HepG2 (cell line): ENCODE data around the gene KIF22. TPM values are rescaled to one million over a fixed set of nuclear protein-coding genes. Genes with fewer than 3 reads are reported as not detected.

Experiments
- ATAD3A ChIP-seq: sonication (generic); formaldehyde crosslinking; IDR thresholded peaks from 2 replicates; pipeline ENCODE4 v1.4.0; 2020; ENCODE audit warnings: missing genetic modification reagents
- BCL6 ChIP-seq: IDR thresholded peaks from 2 replicates; pipeline ENCODE4 v1.6.1; 2016; ENCODE audit warnings: missing genetic modification reagents, missing compliant biosample characterization
- CENPT ChIP-seq: sonication (generic); formaldehyde crosslinking; IDR thresholded peaks from 2 replicates; pipeline ENCODE4 v1.8.0; 2022; ENCODE audit warnings: low read depth, mild to moderate bottlenecking, moderate library complexity, missing genetic modification reagents
- CREBL2 ChIP-seq: sonication (generic); formaldehyde crosslinking; IDR thresholded peaks from 2 replicates; pipeline ENCODE4 v1.8.1; 2023; ENCODE audit warnings: missing genetic modification reagents, mild to moderate bottlenecking, borderline replicate concordance
- ETV6 ChIP-seq: sonication (generic); formaldehyde crosslinking; conservative IDR thresholded peaks from 2 replicates; pipeline ENCODE4 v1.4.0; 2020; ENCODE audit warnings: missing genetic modification reagents
- MLLT10 ChIP-seq: sonication (generic); formaldehyde crosslinking; IDR thresholded peaks from 2 replicates; pipeline ENCODE4 v1.4.0; 2020; ENCODE audit warnings: missing genetic modification reagents
- MXD3 ChIP-seq: IDR thresholded peaks from 2 replicates; pipeline ENCODE4 v1.6.1; 2016; ENCODE audit warnings: mild to moderate bottlenecking, missing biosample characterization, missing genetic modification reagents
- PLRG1 ChIP-seq: fragments of 450-650 bp; conservative IDR thresholded peaks from 2 replicates; pipeline ENCODE4 v1.6.1; 2016
- PRMT3 ChIP-seq: sonication (generic); formaldehyde crosslinking; IDR thresholded peaks from 2 replicates; pipeline ENCODE4 v1.8.1; 2022; ENCODE audit warnings: low read depth, mild to moderate bottlenecking, moderate library complexity, missing genetic modification reagents, borderline replicate concordance
- YY1 ChIP-seq: IDR thresholded peaks from 2 replicates; pipeline ENCODE4 v1.6.1; 2011; ENCODE audit warnings: low read length, low read depth, moderate library complexity, mild to moderate bottlenecking; ENCODE audit not compliant: insufficient read depth, insufficient replicate concordance
- ZNF407 ChIP-seq: sonication (generic); formaldehyde crosslinking; IDR thresholded peaks from one replicate; pipeline ENCODE4 v1.5.1; 2020; ENCODE audit warnings: mild to moderate bottlenecking, missing genetic modification reagents; ENCODE audit errors: not compliant biosample characterization
- ZNF503 ChIP-seq: sonication (generic); formaldehyde crosslinking; IDR thresholded peaks from 2 replicates; pipeline ENCODE4 v1.4.0; 2020; ENCODE audit warnings: missing genetic modification reagents
- ZSCAN25 ChIP-seq: sonication (generic); formaldehyde crosslinking; IDR thresholded peaks from 2 replicates; pipeline ENCODE4 v1.8.0; 2022; ENCODE audit warnings: mild to moderate bottlenecking, missing genetic modification reagents
- ZSCAN31 ChIP-seq: sonication (generic); formaldehyde crosslinking; IDR thresholded peaks from 2 replicates; pipeline ENCODE4 v1.5.0; 2020; ENCODE audit warnings: low read depth, mild to moderate bottlenecking, missing genetic modification reagents
- ZXDC ChIP-seq: sonication (generic); formaldehyde crosslinking; IDR thresholded peaks from 2 replicates; pipeline ENCODE4 v1.5.0; 2020; ENCODE audit warnings: mild to moderate bottlenecking, missing genetic modification reagents
- polyA plus RNA-seq, 8 experiments: library from polyadenylated mRNA; depleted of rRNA in 3 of 8; stranded (reverse) in 7 of 8; unstranded in 1 of 8; fragments of >200 nt; fragmentation: Illumina TruSeq in 4 of 8; extraction: Trizol in 4 of 8; gene quantifications; 2 replicates each; pipeline versions ENCODE4 v1.2.1 to v1.2.3, GENCODE V29; 2011 to 2016; ENCODE audit warnings: low read depth in 4 of 8, missing spikeins in 1 of 8, mixed read lengths in 1 of 8; ENCODE audit not compliant: insufficient read depth in 1 of 8
- total RNA-seq, 5 experiments: library from RNA; depleted of rRNA; stranded (reverse); fragments of >200 nt; fragmentation: Illumina TruSeq; extraction: Trizol; gene quantifications; 2 replicates each; pipeline ENCODE4 v1.2.3, GENCODE V29; 2016; ENCODE audit warnings: low read depth in 1 of 5

The KIF22 gene
- total and polyA plus RNA-seq, 2 of the 13 experiments (the other 11 are each of a cell fraction or from before 2014, with no cell fraction given): 95.8 to 118 TPM

GRCh38 chr16:29790183-29790948 is at the start of gene KIF22 (continued):
- TF ChIP-seq ZXDC (CRISPR knock-in tag): peak; percentile 72; the same call in 1 of the 2 replicates
- TF ChIP-seq ZSCAN25 (CRISPR knock-in tag): peak; percentile 72
- peak; percentile 58 for TF ChIP-seq BCL6 (CRISPR knock-in tag)
- TF ChIP-seq ETV6: peak; percentile 50
- no peak for TF ChIP-seq PLRG1
- TF ChIP-seq ZNF407 (CRISPR knock-in tag): peak; percentile 87
- TF ChIP-seq YY1: peak; percentile 95
- TF ChIP-seq ATAD3A (CRISPR knock-in tag): no peak; the same call in 1 of the 2 replicates
- TF ChIP-seq MLLT10 (CRISPR knock-in tag): no peak
- peak; percentile 94 for TF ChIP-seq ZSCAN31 (CRISPR knock-in tag)
- TF ChIP-seq ZNF503 (CRISPR knock-in tag): no peak
- TF ChIP-seq CENPT (CRISPR knock-in tag): no peak; the same call in 1 of the 2 replicates
- peak; percentile 27; the same call in 1 of the 2 replicates for TF ChIP-seq CREBL2 (CRISPR knock-in tag)
- peak; percentile 75; the same call in 1 of the 2 replicates for TF ChIP-seq PRMT3 (CRISPR knock-in tag)
- no peak; the same call in 1 of the 2 replicates for TF ChIP-seq MXD3 (CRISPR knock-in tag)
